Ectodermal cell (in vitro differentiated cells): ENCODE results near the gene RNF148.

ENCODE experiments used
- H3K27ac ChIP-seq: 2 replicates; pipeline ENCODE4 v1.7.0; 2013; ENCODE audit warnings: mild to moderate bottlenecking, low read depth, low read length; ENCODE audit not compliant: insufficient read depth, poor library complexity, severe bottlenecking
- H3K27me3 ChIP-seq: 2 replicates; pipeline ENCODE4 v1.7.0; 2013; ENCODE audit warnings: mild to moderate bottlenecking, low read length; ENCODE audit not compliant: insufficient read depth, control insufficient read depth, poor library complexity, severe bottlenecking
- H3K36me3 ChIP-seq: one replicate; pipeline ENCODE4 v1.7.0; 2013; ENCODE audit warnings: low read length; ENCODE audit not compliant: control insufficient read depth, insufficient read depth
- H3K4me1 ChIP-seq: one replicate; pipeline ENCODE4 v1.7.0; 2013; ENCODE audit warnings: low read length; ENCODE audit not compliant: control insufficient read depth, insufficient read depth
- H3K4me3 ChIP-seq: 2 replicates; pipeline ENCODE4 v1.7.0; 2013; ENCODE audit warnings: low read depth, low read length, control low read depth; ENCODE audit not compliant: insufficient read depth
- H3K9me3 ChIP-seq: 2 replicates; pipeline ENCODE4 v1.7.0; 2013; ENCODE audit warnings: mild to moderate bottlenecking, low read length, moderate library complexity; ENCODE audit not compliant: control insufficient read depth
- WGBS, 2 experiments: methylation state at CpG; one replicate each; pipeline ENCODE4 v1.1.7; 2013; ENCODE audit warnings: missing lambda C conversion rate in 2 of 2; 5-methylcytosine and 5-hydroxymethylcytosine counted together

The RNF148 gene

DNA sequence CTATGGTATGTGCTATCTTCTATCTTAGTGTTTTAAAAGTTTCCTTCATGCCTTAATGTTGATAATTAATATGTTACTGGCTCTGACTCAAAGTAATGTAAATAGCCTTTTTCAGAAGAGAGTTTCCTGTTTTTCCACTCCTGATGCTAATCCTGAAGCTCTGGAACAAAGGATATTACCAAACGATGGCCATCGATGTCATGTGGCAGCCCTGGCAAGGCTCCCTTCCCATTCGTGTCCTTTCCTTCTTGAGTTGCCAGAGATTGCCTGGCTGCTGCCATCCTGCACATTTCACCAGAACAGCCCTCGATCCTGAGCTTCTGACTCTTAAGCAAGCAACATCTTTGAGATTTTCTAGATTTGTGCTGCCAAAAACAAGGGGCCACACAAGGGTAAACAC is 49.8 kb downstream of the RNF148 start:
- Histone ChIP-seq H3K27me3 (no peaks in the 10 kb centered on the region), H3K9me3 (no peaks in the 10 kb centered on the region), H3K4me3 (no peak overlapping the region), H3K36me3 (no peaks in the 10 kb centered on the region), H3K4me1 (no peaks in the 10 kb centered on the region), H3K27ac (no peak overlapping the region)
- 90 to 95% methylated on average over 4 of the region's 4 CpGs for WGBS, 2 experiments
